NCI-H2081 (cell line): ENCODE data around the gene DNASE2.
"Not testable (repeated sequence)": the region's sequence is repeated elsewhere in the genome, so short reads cannot be mapped to it uniquely, and the experiment has no call there.

Source experiments
- DNase-seq, 2 experiments: peaks; one replicate each; lab custom pipeline; 2025; lab: John Stamatoyannopoulos, UW

Gene DNASE2

DNA sequence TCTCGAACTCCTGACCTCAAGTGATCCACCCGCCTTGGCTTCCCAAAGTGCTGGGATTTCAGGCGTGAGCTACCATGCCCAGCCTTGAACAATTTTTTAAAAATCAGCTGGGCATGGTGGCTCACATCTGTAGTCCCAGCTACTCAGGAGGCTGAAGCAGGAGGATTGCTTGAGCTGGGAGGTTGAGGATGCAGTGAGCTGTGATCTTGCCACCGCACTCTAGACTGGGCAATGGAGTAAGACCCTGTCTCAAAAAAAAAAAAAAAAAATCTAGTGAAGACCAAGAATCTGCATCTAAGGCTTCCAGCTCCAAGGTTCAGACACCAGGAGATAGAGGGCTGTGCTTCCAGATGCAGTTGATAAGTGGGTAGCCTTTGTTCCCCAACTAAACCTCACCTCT, 17.1 kb downstream of the DNASE2 start:
- no peak for DNase-seq

GRCh38 chr19:12859546-12859945, 21.7 kb downstream of the DNASE2 start:
- no peak for DNase-seq

- DNase-seq, result no peak
Measured at GRCh38 chr19:12858041-12858928, 23.0 kb downstream of the DNASE2 start.

DNA sequence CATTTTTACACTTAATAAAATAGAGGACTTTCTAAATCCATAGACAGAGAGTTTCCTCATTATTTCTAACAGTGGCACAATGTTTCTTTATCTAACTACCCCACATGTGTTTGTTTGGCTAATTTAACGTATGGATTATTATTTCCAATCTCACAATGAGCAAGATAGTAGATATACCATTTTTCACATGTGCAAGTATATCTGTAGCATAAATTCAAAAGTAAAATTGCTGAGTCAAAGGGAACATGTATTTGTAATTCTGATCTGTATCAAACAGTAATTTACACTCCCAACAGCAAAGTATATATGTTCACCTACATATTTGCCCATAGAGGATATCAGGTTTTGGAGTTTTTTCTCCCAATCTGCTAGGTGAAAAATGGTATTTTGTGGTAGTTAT, 24.6 kb downstream of the DNASE2 start:
- DNase-seq, result no peak

GRCh38 chr19:12847159-12848139, 33.8 kb downstream of the DNASE2 start:
- peak; percentile 22 to 36 for DNase-seq

DNA sequence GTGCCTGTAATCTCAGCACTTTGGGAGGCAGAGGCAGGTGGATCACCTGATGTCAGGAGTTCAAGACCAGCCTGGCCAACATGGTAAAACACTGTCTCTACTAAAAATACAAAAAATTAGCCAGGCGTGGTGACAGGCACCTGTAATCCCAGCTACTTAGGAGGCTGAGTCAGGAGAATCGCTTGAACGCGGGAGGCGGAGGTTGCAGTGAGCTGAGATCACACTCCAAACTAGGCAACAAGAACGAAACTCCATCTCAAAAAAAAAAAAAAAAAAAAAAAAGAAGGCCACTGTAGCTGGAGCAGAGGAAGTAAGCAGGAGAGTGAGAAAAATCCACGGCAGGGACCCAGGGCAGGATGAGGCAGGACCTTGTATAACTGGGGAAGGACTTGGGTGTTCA, 34.6 kb downstream of the DNASE2 start:
- DNase-seq, result not testable (repeated sequence)

DNA sequence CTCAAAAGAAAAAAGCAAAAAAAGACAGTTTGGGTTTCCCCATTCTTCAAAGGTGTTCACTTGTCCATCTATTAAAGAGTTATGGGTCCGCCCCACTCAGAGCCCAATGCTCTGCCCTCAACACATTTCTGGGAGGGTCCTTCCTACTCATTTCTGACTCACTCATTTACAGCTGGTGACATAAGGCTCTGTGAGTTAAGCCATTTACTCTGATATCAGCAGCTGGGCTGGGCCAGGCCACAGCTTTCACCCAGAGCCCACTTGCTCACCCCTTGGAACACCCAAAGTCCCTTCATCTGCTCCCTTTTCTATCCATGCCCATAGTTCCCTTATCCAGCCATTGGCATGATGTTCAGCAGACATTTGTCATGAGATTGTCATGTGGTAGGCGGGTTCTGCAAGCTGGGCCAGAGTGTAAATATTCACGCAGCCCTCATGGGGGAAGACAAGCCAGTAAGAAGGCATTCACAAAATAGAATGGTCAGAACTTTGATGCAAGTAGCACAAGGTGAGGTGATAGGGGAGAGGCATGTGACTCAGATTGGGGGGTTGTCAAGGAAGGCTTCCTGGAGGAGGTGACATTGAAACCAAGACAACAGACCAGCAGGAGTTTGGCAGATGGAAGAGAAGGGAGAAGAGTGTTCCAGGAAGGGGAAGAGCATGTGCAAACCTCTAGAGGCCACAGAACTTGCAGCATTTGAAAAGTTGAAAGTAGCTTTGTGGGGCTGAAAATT, 37.1 kb downstream of the DNASE2 start:
- no peak for DNase-seq

- no peak for DNase-seq
Measured at GRCh38 chr19:12843328-12843727, 37.9 kb downstream of the DNASE2 start.

DNA sequence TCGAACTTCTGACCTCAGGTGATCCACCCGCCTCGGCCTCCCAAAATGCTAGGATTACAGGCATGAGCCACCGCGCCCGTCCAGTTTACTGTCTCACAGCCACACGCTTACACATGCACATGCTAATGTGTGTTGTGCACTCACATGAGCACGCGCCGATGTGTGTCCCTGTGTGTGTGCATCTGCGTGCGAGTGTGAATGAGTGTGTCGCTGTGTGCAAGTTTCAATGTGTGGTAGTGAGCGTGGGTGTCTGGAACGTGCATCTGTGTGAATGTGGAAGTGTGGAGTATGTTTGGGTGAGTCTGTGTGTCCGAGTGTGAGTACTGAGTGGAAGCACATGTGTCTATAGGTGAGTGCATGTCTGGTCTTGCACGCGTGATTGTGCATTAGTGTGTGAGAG, 38.7 kb downstream of the DNASE2 start:
- no peak for DNase-seq

DNA sequence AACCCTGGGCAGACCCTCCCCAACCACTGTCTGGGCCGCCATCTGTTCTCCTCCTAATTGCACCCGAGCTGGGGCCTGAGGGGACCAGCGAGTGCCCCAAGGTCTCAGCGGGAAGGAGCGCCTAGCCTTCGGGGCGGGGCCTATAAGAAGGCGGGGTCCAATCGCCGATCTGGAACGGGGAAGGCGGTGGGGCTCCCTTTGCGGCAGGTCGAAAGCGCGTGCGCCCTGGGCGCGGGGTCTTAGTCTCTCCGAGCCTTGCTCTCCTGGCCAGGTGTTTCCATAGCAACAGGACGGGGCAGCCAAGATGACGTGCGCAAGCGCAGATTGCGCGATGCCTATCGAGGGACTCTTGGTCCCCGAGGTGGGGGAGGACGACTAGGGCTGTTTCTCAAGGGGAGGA, 40.2 kb downstream of the DNASE2 start:
- no peak for DNase-seq

GRCh38 chr19:12840091-12841079, 40.9 kb downstream of the DNASE2 start:
- peak in 1 of 2 experiments; percentile 43 for DNase-seq

DNA sequence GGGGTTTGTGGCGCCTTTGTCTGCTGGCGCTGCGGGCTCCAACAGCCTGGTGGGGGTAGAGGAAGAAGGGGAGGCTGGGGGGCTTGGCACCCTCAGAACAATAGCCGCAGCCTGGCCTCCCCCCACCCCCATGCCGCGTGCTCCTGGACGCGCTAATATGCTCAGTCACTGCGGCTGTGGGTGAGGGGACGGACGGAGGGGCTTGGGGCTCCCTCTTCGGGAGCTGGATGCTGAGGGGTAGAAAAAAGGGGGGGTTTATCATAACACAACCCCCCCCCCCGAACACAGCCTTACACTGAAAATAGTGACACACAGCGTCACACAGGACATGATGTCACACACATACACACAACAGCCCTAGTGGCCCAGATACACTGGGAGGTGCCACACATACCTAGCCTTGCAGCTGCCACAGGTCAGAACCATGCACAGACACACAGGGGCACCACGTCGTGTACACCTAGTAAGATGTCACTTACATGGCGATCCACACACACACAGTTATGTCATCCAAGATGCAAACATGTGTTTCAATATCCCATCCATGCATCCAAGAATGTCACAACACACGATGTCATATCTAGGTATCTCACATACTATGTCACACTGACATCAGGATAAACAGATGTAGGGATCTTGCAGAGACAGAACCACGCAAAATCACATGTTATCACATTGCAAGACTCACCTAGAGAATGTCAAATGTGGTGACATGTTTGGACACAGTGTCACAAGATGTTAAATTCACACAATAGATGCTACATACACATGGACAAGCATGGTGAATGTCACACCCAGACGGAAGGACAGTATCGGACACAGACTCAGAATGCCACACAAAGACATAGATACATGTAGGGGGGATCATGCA, 42.1 kb downstream of the DNASE2 start:
- peak; percentile 35 to 70 for DNase-seq

GRCh38 chr19:12838182-12838885, 42.9 kb downstream of the DNASE2 start, which contains the start of gene MAST1:
MAST1 (plus strand) TSS chr19:12838515; CDS start chr19:12838573, 58 bp downstream.
- peak; percentile 60 to 68 for DNase-seq

GRCh38 chr19:12837225-12837624, 44.0 kb downstream of the DNASE2 start:
- no peak for DNase-seq

DNA sequence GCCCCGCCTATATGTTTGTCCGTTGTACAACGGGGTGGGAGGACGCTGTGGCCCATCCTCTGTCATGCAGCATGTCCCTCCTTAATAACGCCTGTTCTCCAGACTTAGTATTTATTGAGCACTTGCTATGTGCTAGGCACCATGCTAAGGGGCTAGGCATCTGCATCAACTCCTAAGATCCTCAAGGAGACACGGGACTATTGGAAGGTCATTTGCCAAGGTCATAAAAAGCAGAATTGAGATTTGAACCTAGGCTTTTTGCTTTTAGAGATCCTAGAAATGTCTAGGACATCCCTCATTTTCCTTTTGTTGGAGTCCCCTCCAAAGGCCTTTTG, 44.8 kb downstream of the DNASE2 start:
- DNase-seq, result no peak

GRCh38 chr19:12834976-12835757, 46.1 kb downstream of the DNASE2 start:
- no peak for DNase-seq

DNA sequence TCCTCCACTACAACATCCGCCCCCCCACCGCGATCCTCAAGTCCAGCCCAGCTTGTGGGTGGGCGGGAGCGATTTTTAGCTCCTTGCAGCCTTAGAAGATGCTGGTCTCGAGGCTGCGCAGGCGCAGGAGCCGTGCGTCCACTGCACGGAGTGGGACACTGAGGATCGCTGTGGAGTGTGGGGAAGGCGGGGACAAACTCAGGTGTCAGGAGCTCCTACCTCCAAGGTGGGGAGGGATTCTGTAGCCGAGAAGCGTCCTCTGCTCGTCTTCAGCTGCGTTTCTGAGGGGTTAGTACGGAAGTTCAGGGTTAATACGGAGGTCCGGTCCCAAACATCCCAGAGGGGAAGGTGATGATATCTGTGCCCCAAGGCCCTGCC, 46.7 kb downstream of the DNASE2 start, which contains the start of gene RTBDN:
RTBDN (minus strand) TSS at position 14 of the 378 bp plus-strand sequence. CDS start 4,600 bp downstream, outside the sequence.
- peak in 1 of 2 experiments; percentile 14 for DNase-seq
